Astrocyte (in vitro differentiated cells and primary cell): Measurements from ENCODE around the gene ZNF335.

Experiments
- CTCF ChIP-seq: IDR thresholded peaks from 2 replicates; pipeline ENCODE4 v1.5.1; 2011; ENCODE audit warnings: low read depth, mild to moderate bottlenecking, inconsistent platforms, low read length, moderate library complexity; ENCODE audit not compliant: insufficient read depth
- EZH2 ChIP-seq: IDR thresholded peaks from 2 replicates; pipeline ENCODE4 v1.6.1; 2012; ENCODE audit warnings: mild to moderate bottlenecking, low read length, inconsistent platforms; ENCODE audit not compliant: insufficient read depth

GRCh38 chr20:45904583-45905504, 67.2 kb downstream of the ZNF335 start:
- TF ChIP-seq CTCF (no peak), EZH2 (no peak)
